Midbrain (tissue), 1 donor: ENCODE data around the gene ZNF579.
A peak's percentile ranks its signal among the peaks of the same experiment; 100 is the strongest.

Source experiments
- DNase-seq: peaks from one replicate; lab custom pipeline; 2025; lab: John Stamatoyannopoulos, UW

Gene ZNF579

DNA sequence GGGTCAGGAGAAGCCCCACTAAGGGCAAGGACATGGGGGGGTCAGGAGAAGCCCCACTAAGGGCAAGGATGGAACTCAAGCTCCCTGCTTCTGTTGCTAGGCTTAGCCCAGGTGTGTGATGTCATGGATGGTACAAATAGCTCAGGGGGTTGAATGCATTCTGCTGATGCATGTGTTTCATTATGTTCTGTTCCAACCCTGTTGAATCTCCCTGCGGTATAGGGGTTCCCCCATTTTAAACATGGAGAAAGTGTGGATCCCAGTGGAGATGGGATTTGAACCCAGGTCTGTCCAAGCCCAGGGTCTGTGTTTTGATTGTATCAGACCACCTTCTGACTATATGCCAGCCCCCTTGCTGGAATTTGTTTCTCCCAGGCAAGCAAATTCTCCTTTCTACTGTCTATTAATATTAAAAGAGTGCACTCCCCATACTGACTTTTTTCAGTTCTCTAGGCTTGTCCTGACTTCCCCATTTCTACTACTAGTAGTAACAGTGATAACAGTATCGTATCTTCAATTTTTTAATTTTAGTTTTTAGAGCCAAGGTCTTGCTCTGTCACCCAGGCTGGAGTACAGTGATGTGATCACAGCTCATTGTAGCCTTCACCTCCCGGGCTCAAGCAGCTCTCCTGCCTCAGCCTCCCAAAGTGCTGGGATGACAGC lies 31.5 kb upstream of the ZNF579 start:
- DNase-seq: no peak

GRCh38 chr19:55611300-55611982 lies 30.8 kb upstream of the ZNF579 start:
- DNase-seq: no peak

- DNase-seq: no peak
These were observed 28.7 kb upstream of the ZNF579 start for GRCh38 chr19:55609326-55609725.

- DNase-seq: no peak
These were observed 26.2 kb upstream of the ZNF579 start for GRCh38 chr19:55606817-55607216.

DNA sequence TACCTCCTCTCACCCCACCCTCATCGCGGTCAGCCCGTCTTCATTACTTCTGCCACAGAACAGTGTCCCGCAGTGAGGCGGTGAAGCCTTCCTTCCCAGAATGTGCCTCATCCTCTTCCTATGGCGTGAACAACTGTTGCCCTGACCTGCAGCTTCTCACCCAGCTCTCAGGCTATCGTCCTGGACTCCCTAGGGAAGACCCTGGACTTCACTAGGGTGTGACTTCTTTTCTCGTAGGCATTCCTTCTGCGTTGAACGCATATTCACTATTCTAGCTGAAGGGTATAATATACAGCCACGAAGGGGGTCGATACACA lies 25.8 kb upstream of the ZNF579 start:
- no peak for DNase-seq

DNA sequence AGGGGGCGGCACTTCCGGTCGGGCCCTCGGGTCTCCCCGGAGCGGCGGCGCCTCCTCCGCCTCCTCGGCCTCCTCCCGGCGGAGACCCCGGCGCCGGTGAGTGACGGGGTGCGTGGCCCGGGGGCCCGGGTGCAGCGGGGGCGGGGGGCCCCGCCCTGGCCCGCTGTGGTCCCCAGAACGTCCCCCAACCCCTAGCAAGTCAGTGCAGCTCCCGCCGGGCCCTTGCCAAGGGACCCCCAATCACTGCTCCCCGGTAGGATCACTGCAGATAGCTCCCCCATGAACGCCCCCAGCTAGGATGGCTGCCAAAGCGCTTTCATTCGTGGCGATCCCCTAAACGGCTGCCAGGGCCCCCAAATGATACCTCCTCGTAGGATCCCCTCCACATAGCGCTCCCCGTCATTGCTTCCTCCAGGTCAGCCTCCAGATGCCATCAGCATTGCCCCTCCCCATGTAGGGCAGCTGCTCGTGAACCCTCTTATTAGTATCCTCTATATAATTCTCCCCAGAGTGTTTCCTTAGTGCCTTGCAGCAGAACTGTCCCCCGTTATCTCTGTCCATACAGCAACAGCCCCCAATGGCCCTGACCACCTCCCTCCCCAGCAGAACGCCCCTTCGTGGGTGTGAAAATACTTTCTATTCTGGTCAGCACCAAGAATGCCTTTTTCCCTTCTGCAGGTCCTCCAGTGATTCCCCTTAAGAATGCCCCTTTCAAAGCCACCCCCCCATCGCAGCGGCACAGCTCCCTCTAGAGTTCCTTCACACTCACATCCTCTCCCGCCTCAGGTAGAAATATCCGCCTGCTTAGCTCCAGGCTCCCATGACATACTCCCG lies 25.2 kb upstream of the ZNF579 start, which contains the start of gene ZNF865:
TSS of gene ZNF865 (plus strand) at position 11 of the 834 bp plus-strand sequence. CDS start 7,972 bp downstream, outside the sequence.
- DNase-seq: peak; percentile 62

DNA sequence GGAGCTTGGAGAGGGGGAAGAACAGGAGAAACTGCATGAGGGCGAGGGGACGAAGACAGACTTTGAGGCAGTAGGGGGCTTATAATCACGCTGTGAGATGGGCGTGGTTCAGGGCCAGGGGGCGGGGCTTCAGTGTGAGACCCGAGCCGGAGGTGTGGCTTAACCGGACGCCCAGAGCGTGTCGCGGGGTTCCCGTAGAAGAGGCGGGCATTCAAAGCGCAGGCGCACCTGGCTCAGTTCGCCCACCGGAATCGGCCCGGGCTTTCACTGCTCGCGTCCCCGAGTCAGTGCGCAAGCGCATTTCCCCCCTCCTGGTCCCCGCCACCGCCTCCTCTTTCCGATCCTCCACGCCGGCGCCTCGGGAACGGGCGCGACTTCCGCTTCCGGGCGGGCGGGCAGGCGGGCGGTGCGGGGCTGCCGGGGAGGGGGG lies 24.6 kb upstream of the ZNF579 start:
- peak; percentile 93 for DNase-seq

DNA sequence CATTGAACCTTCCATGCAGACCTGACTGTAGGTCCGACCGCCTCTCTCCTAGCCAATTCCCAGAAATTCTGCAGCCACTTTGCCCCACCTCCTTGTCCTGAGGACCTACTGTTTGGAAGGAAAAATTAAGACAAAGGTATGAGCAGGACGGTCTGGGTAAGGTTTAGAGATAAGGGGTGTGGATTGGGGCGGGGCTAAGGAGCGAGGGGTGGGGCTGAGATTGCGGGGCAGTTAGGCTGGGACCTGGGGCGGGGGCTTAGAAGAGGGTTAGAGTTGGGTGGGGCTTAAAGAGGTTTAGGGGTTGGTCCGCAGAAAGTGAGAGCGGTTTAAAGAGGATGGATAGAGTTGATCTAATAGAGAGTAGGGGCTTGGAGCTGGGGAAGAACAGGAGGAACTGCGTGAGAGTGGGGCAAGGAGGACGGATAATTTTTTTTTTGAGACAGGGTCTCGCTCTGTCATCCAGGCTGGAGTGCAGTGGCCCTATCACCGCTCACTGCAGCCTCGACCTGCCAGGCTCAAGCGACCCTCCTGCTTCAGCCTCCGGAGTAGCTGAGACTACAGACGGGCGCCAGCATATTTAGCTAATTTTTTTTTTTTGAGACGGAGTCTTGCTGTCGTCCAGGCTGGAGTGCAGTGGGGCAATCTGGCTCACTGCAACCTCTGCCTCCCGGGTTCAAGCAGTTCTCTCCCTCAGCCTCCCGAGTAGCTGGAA lies 23.1 kb upstream of the ZNF579 start:
- no peak for DNase-seq

DNA sequence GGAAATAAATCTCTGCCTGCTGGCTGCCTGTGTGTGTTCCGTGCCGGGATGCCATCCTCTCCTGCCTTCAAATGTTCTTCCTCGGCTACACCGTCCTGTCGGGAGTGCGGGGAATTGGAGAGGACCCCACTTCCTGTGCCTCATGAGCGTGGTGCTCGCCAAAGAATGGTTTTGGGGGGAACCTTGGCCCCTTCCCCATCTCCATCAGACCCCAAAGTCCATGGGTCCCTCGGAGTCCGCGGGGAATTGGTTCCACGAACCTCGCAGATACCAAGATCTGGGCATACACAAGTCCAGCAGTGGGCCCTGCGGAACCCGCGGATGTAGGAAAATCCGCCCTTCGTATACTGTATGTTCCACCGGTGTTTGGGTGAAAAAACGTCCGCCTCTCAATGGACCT lies 22.5 kb upstream of the ZNF579 start:
- no peak for DNase-seq

DNA sequence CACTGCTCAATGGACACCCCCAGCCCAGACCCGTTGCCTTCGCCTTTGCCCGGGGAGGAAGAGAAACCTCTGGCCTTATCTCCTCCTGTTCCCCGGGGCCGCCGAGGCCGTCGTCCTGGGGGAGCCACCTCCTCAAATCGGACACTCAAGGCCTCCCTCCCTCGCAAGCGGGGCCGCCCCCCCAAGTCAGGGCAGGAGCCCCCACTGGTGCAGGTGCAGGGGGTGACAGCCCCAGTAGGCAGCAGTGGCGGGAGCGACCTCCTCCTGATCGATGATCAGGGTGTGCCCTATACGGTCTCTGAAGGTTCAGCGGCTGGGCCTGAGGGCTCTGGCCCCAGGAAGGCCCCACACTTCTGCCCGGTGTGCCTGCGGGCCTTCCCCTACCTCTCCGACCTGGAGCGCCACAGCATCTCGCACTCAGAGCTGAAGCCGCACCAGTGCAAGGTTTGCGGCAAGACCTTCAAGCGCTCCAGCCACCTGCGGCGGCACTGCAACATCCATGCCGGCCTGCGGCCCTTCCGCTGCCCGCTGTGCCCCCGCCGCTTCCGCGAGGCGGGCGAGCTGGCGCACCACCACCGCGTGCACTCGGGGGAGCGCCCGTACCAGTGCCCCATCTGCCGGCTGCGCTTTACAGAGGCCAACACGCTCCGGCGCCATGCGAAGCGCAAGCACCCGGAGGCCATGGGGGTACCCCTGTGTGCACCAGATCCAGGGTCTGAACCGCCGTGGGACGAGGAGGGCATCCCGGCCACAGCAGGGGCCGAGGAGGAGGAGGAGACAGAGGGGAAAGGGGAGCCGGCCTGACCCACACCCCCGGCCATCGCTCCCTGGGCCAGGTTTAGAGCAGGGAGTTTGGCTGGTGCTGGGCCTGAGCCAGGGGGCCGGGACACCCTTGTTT lies 21.7 kb upstream of the ZNF579 start:
- DNase-seq: no peak

GRCh38 chr19:55601084-55601483 lies 20.4 kb upstream of the ZNF579 start:
- DNase-seq: no peak

- DNase-seq: no peak
These were observed 20.0 kb upstream of the ZNF579 start for GRCh38 chr19:55600662-55601028.

GRCh38 chr19:55599842-55600661 lies 19.4 kb upstream of the ZNF579 start, which contains the start of gene ZNF524:
Gene ZNF524, plus strand, starts transcription at chr19:55600288. Its CDS starts 1,825 bp downstream, at chr19:55602113.
- DNase-seq: peak; percentile 98

- peak; percentile 99 for DNase-seq
These were observed 18.8 kb upstream of the ZNF579 start, which contains the start of gene FIZ1 for GRCh38 chr19:55599468-55599841. Gene FIZ1, minus strand, starts transcription at chr19:55599517. Its CDS starts 1,652 bp downstream, at chr19:55597865.

DNA sequence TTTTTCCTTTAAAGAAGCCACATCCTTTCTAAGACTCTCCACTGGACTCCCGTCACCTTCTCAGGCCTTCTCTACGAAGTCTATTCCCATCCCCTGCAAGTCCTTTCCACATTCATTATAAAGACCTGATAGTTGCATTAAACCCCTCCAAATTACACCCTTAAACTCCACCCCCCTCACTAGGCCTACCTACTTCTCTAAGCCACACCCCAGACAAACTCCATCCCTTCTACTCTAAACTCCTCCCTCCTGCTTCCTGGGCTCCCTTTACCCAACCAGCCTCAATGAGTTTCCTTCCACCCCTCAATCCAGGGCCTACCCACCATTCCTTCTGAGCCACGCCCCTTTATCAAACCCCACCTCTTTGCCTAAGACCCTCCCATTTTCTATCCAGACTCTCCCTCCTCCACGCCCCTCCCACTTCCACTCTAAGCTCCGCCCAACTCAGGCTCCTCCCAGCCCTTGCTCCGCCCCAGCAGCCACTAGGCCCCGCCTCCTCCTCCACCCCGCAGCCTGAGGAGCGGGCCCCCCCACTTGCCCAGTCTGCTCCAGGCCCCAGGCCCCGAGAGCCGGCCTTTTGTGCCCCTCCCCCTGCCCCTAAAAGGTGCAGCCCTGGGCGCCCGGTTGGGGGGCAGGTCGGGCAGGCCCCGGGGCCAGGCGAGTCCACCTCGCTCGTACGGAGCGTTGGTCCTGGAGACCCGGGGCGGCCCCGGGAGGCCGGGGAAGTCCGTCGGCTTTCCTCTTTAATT lies 18.2 kb upstream of the ZNF579 start:
- DNase-seq: peak; percentile 88

GRCh38 chr19:55598034-55598433 lies 17.4 kb upstream of the ZNF579 start:
- DNase-seq: no peak

DNA sequence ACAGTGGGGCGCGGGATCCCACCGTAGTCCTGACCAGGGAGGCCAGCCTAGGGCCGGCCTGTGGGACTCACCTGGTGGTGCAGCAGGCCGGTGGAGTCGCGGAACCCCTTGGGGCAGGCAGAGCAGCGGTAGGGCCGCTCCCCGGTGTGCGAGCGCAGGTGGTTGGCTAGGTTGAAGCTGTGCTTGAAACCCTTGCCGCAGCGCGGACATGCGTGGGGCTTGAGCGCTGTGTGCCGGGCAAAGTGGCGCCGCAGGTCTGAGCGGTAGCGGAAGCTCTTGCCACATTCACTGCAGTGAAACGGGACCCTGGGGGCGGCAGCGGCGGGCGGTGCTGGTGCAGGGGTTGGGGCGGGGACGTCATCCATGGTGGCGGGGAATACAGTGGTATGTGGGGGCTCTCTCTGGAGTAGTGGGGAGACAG lies 16.9 kb upstream of the ZNF579 start:
- no peak for DNase-seq

DNA sequence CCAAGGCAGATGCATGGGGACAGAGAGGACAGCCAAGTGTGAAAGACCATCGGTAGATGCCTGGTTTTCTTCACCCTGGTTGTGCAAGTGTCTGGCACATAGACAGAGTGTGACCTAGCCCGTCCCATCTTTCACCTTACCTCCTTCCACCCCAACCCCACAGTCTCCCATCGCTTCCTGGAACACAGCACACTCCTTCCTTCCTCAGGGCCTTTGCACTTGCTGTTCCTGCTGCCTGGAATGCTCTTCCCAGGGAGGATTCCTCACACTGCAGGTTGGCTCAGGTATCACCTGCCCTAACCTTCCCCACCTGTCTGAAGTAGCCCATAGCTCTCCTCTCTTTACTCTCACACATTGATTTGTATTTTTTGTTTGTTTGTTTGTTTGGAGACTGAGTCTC lies 15.7 kb upstream of the ZNF579 start:
- DNase-seq: no peak

DNA sequence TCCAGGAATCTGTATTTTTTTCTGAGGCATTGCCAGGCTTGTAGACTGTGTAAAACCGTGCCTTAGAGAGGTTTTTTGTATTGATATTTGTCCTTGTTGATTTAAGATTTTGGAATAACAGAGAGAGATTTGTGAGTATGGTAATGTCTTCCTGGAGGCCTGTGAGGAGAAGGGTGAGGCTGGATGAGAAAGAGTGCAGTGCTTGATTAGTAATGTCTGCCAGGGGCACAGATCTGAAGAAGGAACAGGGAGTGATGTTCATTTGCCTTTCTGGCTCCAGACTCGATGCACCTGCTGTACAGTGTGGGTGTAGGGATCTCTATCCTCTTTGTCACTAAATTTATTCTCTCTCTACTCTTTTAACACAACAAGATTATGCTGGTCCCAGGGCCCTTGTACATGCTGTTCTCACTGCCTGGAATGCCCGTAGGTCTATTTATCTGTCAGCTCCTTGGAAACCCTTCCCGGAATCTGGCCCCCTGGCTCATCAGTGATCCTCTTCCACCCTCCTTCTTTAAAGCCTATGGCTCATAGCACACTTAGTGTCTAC lies 14.4 kb upstream of the ZNF579 start:
- no peak for DNase-seq
